K562 (cell line): Measurements from ENCODE around the gene GPR15. TPM values are rescaled to one million over a fixed set of nuclear protein-coding genes. Genes with fewer than 3 reads are reported as not detected.

Experiments used
- CHD4 ChIP-seq: fragments of 200-600 bp; sonication (generic); IDR thresholded peaks from 3 replicates; pipeline ENCODE4 v1.6.1; 2012; ENCODE audit warnings: low read depth, mild to moderate bottlenecking, mixed read lengths, low read length, inconsistent platforms; ENCODE audit not compliant: insufficient read depth, insufficient replicate concordance, poor library complexity, severe bottlenecking
- CHD7 ChIP-seq: fragments of 200-600 bp; sonication (generic); IDR thresholded peaks from one replicate; pipeline ENCODE4 v1.6.1; 2012; ENCODE audit warnings: mild to moderate bottlenecking, low read depth, low read length, inconsistent platforms
- DNMT1 ChIP-seq: fragments of 450-650 bp; IDR thresholded peaks from 2 replicates; pipeline ENCODE4 v1.6.1; 2016; ENCODE audit warnings: antibody characterized with exemption, mild to moderate bottlenecking
- ERF ChIP-seq: fragments of 450-650 bp; formaldehyde crosslinking; IDR thresholded peaks from 2 replicates; pipeline ENCODE4 v1.4.0; 2020; ENCODE audit warnings: mild to moderate bottlenecking, mixed read lengths
- HDGF ChIP-seq: fragments of 450-650 bp; IDR thresholded peaks from 2 replicates; pipeline ENCODE4 v1.6.1; 2016
- NFYB ChIP-seq: IDR thresholded peaks from 2 replicates; pipeline ENCODE4 v1.6.1; 2011; ENCODE audit warnings: mild to moderate bottlenecking, moderate library complexity; ENCODE audit not compliant: insufficient read length; ENCODE audit errors: extremely low read depth
- PREB ChIP-seq: sonication (generic); formaldehyde crosslinking; IDR thresholded peaks from 2 replicates; pipeline ENCODE4 v1.8.1; 2023; ENCODE audit warnings: mild to moderate bottlenecking, missing genetic modification reagents
- SLC30A9 ChIP-seq: fragments of 250-450 bp; sonication (Bioruptor Pico); IDR thresholded peaks from 2 replicates; pipeline ENCODE4 v1.8.0; 2022; ENCODE audit warnings: mild to moderate bottlenecking, moderate library complexity
- ZNF253 ChIP-seq: fragments of 250-450 bp; sonication (Bioruptor Pico); conservative IDR thresholded peaks from 2 replicates; pipeline ENCODE4 v1.6.1; 2021; ENCODE audit warnings: mild to moderate bottlenecking
- ZNF316 ChIP-seq: fragments of 450-650 bp; IDR thresholded peaks from 2 replicates; pipeline ENCODE4 v1.6.1; 2016
- ZNF512 ChIP-seq: IDR thresholded peaks from 2 replicates; pipeline ENCODE4 v1.6.1; 2016; ENCODE audit warnings: missing genetic modification characterization, missing compliant biosample characterization
- polyA plus RNA-seq, 8 experiments: library from polyadenylated mRNA; depleted of rRNA in 4 of 8; stranded (reverse) in 5 of 8; unstranded in 3 of 8; fragments of >200 nt; fragmentation: Nextera tagmentation in 2 of 8; fragmentation: Illumina TruSeq in 1 of 8; extraction: Ambion mirVana in 2 of 8; extraction: Trizol in 1 of 8; gene quantifications; 2 replicates each; pipeline versions ENCODE4 v1.2.1 to v1.2.3, GENCODE V29; 2011 to 2014; ENCODE audit warnings: inconsistent platforms in 1 of 8, missing spikeins in 1 of 8
- total RNA-seq, 7 experiments: library from RNA; depleted of rRNA in 6 of 7; stranded (reverse); fragments of >200 nt in 6 of 7; fragmentation: Illumina TruSeq in 2 of 7; extraction: Trizol in 2 of 7; gene quantifications; 2 replicates each; pipeline versions ENCODE4 v1.2.1 to v1.2.3, GENCODE V29; 2011 to 2021; ENCODE audit warnings: low replicate concordance in 1 of 7

GPR15 gene
- total and polyA plus RNA-seq, 9 of the 15 experiments (the other 6 are each of a cell fraction or from before 2014, with no cell fraction given) = 0.13 TPM; not detected in 8

- TF ChIP-seq DNMT1 = no peak
- no peak for TF ChIP-seq PREB (CRISPR knock-in tag)
- TF ChIP-seq HDGF = no peak
- TF ChIP-seq CHD4 = no peak
- no peak for TF ChIP-seq ZNF316
- no peak for TF ChIP-seq ERF (CRISPR knock-in tag)
- no peak for TF ChIP-seq SLC30A9 (CRISPR knock-in tag)
- no peak for TF ChIP-seq ZNF253
- TF ChIP-seq ZNF512 (tag) = no peak
- TF ChIP-seq NFYB = no peak
- no peak for TF ChIP-seq CHD7
Measured at GRCh38 chr3:98522544-98523281, 9.1 kb upstream of the GPR15 start, which contains the start of gene CLDND1 (continued).
